BLaER1 treated with 17β-estradiol and CSF1 and Interleukin-3, amounts not matched to agents 10 nM and 100 nM (cell line): ENCODE data around the gene TBRG4.
A peak's percentile ranks its signal among the peaks of the same experiment; 100 is the strongest.

Experiments
- H3K27ac ChIP-seq, 11 experiments: shearing (Covaris generic); formaldehyde crosslinking; 2 replicates each; pipeline ENCODE4 v1.8.1; 2022
- H3K27me3 ChIP-seq, 11 experiments: shearing (Covaris generic); formaldehyde crosslinking; 2 replicates each; pipeline ENCODE4 v1.8.1; 2022
- H3K36me3 ChIP-seq, 11 experiments: shearing (Covaris generic); formaldehyde crosslinking; 2 replicates each; pipeline ENCODE4 v1.8.1; 2022
- H3K4me1 ChIP-seq, 10 experiments: shearing (Covaris generic); formaldehyde crosslinking; 2 replicates each; pipeline ENCODE4 v1.8.1; 2022
- H3K4me2 ChIP-seq, 11 experiments: shearing (Covaris generic); formaldehyde crosslinking; 2 replicates each; pipeline ENCODE4 v1.8.1; 2022
- H3K4me3 ChIP-seq, 10 experiments: shearing (Covaris generic); formaldehyde crosslinking; 2 replicates each; pipeline ENCODE4 v1.8.1; 2022
- H3K9ac ChIP-seq, 11 experiments: shearing (Covaris generic); formaldehyde crosslinking; 2 replicates each; pipeline ENCODE4 v1.8.1; 2022
- H3K9me3 ChIP-seq, 11 experiments: shearing (Covaris generic); formaldehyde crosslinking; replicated peaks in 1 of 11; 2 replicates each; pipeline ENCODE4 v1.8.1; 2022
- H4K20me1 ChIP-seq, 11 experiments: shearing (Covaris generic); formaldehyde crosslinking; 2 replicates each; pipeline ENCODE4 v1.8.1; 2022
- Cebpa-rat ChIP-seq, 11 experiments: shearing (Covaris generic); IDR thresholded peaks; 2 replicates each; pipeline ENCODE4 v1.8.1; 2022

Gene TBRG4

GRCh38 chr7:45055594-45056219 is 55.8 kb downstream of the TBRG4 start:
- H4K20me1 ChIP-seq: peaks cover 27 to 99% (median 64%) of the 10 kb centered on the region in 11 experiments
- H3K36me3 ChIP-seq: peaks cover 45 to 89% (median 63%) of the 10 kb centered on the region in 11 experiments
- no peak for TF ChIP-seq Cebpa-rat (IDR thresholded peaks at IDR 0.05)

GRCh38 chr7:45055016-45055415 is 56.5 kb downstream of the TBRG4 start:
- Histone ChIP-seq H4K20me1 (peaks cover 27 to 99% (median 64%) of the 10 kb centered on the region in 11 experiments), H3K4me2 (no peak overlapping the region), H3K4me3 (no peak overlapping the region), H3K36me3 (peaks cover 50 to 89% (median 67%) of the 10 kb centered on the region in 11 experiments), H3K9ac (no peak overlapping the region), H3K27ac (no peak overlapping the region), H3K9me3 (peaks cover 0 to 26% (median 7%) of the 10 kb centered on the region in 11 experiments; a peak in 12 of 22 replicates), H3K27me3 (no peaks in the 10 kb centered on the region), H3K4me1 (peaks cover 22 to 39% (median 29%) of the 10 kb centered on the region in 10 experiments; a peak in 19 of 20 replicates)
- TF ChIP-seq Cebpa-rat (IDR thresholded peaks at IDR 0.05): no peak

More at GRCh38 chr7:45055594-45056219, 55.8 kb downstream of the TBRG4 start:
- no peak overlapping the region for H3K4me2 ChIP-seq
- H3K9ac ChIP-seq: no peak overlapping the region
- H3K9me3 ChIP-seq: peaks cover 0 to 26% (median 7%) of the 10 kb centered on the region in 11 experiments; a peak in 12 of 22 replicates
- H3K27me3 ChIP-seq: no peaks in the 10 kb centered on the region
- H3K4me1 ChIP-seq: peaks cover 15 to 32% (median 23%) of the 10 kb centered on the region in 10 experiments; a peak in 19 of 20 replicates
- no peak overlapping the region for H3K27ac ChIP-seq
- no peak overlapping the region for H3K4me3 ChIP-seq

DNA sequence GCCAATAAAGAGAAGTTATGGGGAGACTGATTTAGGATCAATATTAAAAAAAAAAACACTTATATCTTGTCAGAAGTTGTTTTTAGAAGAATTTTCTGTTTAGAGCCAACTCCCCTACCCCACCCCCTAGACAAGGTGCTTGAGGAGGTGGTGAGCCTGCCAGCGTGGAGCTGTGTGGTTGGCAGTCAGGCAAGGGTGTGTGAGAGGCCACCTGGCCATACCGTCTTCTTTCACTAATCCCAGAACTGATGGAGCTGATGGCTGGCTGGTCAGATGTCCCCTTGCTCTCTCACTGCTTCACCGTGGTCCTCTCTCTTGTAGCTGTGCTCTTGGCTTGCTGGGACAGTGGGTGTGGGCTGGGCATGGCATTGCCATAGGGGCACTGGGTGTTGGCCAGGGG is 57.1 kb downstream of the TBRG4 start:
- no peaks in the 10 kb centered on the region for H3K27me3 ChIP-seq
- no peak overlapping the region for H3K9ac ChIP-seq
- no peak overlapping the region for H3K4me2 ChIP-seq
- H3K27ac ChIP-seq: no peak overlapping the region
- peaks cover 0 to 26% (median 7%) of the 10 kb centered on the region in 11 experiments; a peak in 12 of 22 replicates for H3K9me3 ChIP-seq
- peaks cover 50 to 89% (median 69%) of the 10 kb centered on the region in 11 experiments for H3K36me3 ChIP-seq
- H4K20me1 ChIP-seq: peaks cover 29 to 99% (median 65%) of the 10 kb centered on the region in 11 experiments
- H3K4me3 ChIP-seq: no peak overlapping the region
- peaks cover 23 to 44% (median 33%) of the 10 kb centered on the region in 10 experiments; a peak in 19 of 20 replicates for H3K4me1 ChIP-seq
- no peak for TF ChIP-seq Cebpa-rat (IDR thresholded peaks at IDR 0.05)

DNA sequence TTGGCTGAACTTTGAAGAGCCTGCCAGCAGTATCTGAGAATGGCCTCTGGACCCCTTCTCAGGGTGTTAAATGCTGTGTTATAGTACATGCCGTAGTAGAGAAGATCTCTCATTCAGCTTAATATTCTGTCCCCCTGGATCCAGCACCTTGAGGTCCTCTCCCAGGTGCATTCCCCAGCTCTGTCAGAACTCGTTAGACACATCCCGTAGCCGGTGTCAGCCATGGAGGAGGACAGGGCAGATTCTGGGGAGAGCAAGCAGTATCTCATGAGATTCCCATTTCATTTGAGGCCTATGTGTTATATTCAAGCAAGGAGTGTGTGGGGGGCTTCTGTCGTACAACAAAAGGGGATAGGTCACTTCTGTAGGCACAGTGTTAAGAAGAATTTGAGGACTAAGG is 57.6 kb downstream of the TBRG4 start:
- Histone ChIP-seq H3K27me3 (no peaks in the 10 kb centered on the region), H3K4me2 (no peak overlapping the region), H4K20me1 (peaks cover 29 to 99% (median 63%) of the 10 kb centered on the region in 11 experiments), H3K9me3 (peaks cover 0 to 26% (median 7%) of the 10 kb centered on the region in 11 experiments; a peak in 12 of 22 replicates), H3K4me1 (peaks cover 26 to 45% (median 37%) of the 10 kb centered on the region in 10 experiments; a peak in 19 of 20 replicates), H3K9ac (no peak overlapping the region), H3K27ac (no peak overlapping the region), H3K36me3 (peaks cover 54 to 89% (median 74%) of the 10 kb centered on the region in 11 experiments), H3K4me3 (no peak overlapping the region)
- TF ChIP-seq Cebpa-rat (IDR thresholded peaks at IDR 0.05): no peak

GRCh38 chr7:45053401-45053800 is 58.1 kb downstream of the TBRG4 start:
- H3K36me3 ChIP-seq: peaks cover 59 to 94% (median 80%) of the 10 kb centered on the region in 11 experiments
- no peak overlapping the region for H3K9ac ChIP-seq
- TF ChIP-seq Cebpa-rat (IDR thresholded peaks at IDR 0.05): no peak
- H4K20me1 ChIP-seq: peaks cover 29 to 99% (median 65%) of the 10 kb centered on the region in 11 experiments
- peak overlapping the region in 1 of 11 experiments; percentile 59; a peak in 1 of 22 replicates for H3K4me2 ChIP-seq
- no peak overlapping the region for H3K4me3 ChIP-seq
- no peak overlapping the region for H3K27ac ChIP-seq
- H3K4me1 ChIP-seq: peaks cover 30 to 45% (median 38%) of the 10 kb centered on the region in 10 experiments; a peak in 19 of 20 replicates
- H3K9me3 ChIP-seq: peaks cover 0 to 26% (median 7%) of the 10 kb centered on the region in 11 experiments; a peak in 12 of 22 replicates
- no peaks in the 10 kb centered on the region for H3K27me3 ChIP-seq

GRCh38 chr7:45052011-45052410 is 59.5 kb downstream of the TBRG4 start:
- peaks cover 0 to 26% (median 7%) of the 10 kb centered on the region in 11 experiments; a peak in 12 of 22 replicates for H3K9me3 ChIP-seq
- H3K27me3 ChIP-seq: no peaks in the 10 kb centered on the region
- no peak overlapping the region for H3K9ac ChIP-seq
- TF ChIP-seq Cebpa-rat (IDR thresholded peaks at IDR 0.05): no peak
- peaks cover 29 to 100% (median 62%) of the 10 kb centered on the region in 11 experiments for H4K20me1 ChIP-seq
- H3K4me2 ChIP-seq: peak overlapping the region in 8 of 11 experiments; percentile 3 to 59 (median 36); a peak in 14 of 22 replicates
- H3K27ac ChIP-seq: no peak overlapping the region
- peaks cover 21 to 44% (median 34%) of the 10 kb centered on the region in 10 experiments; a peak in 19 of 20 replicates for H3K4me1 ChIP-seq
- no peak overlapping the region for H3K4me3 ChIP-seq
- peaks cover 71 to 98% (median 87%) of the 10 kb centered on the region in 11 experiments for H3K36me3 ChIP-seq

DNA sequence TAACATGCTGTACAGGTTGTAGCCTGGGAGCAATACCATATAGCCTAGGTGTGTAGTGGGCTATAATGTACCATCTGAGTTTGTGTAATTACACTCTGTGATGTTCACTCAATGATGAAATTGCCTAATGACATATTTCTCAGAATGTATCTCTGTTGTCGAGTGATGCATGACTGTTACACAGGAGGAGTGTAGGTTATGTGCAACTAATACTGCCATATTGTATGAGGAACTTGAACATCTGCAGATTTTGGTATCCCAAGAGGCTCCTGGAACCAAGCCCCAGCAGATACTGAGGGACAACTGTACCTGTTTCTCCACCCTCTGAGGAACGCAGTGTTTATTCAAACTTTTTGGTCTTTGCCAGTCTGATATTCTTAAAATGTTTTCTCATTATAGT is 61.3 kb downstream of the TBRG4 start:
- Histone ChIP-seq H3K27ac (no peak overlapping the region; a peak in 1 of 22 replicates), H3K36me3 (peaks cover 68 to 99% (median 91%) of the 10 kb centered on the region in 11 experiments), H3K27me3 (no peaks in the 10 kb centered on the region), H4K20me1 (peaks cover 29 to 99% (median 61%) of the 10 kb centered on the region in 11 experiments), H3K4me1 (peaks cover 16 to 44% (median 33%) of the 10 kb centered on the region in 10 experiments; a peak in 19 of 20 replicates), H3K4me3 (no peak overlapping the region), H3K9me3 (peaks cover 0 to 17% (median 4%) of the 10 kb centered on the region in 11 experiments; a peak in 9 of 22 replicates), H3K9ac (no peak overlapping the region), H3K4me2 (peak overlapping the region in 8 of 11 experiments; percentile 2 to 59 (median 28); a peak in 9 of 22 replicates)
- TF ChIP-seq Cebpa-rat (IDR thresholded peaks at IDR 0.05): no peak
